ENCODE measurements around the gene ATAD1.

DNA sequence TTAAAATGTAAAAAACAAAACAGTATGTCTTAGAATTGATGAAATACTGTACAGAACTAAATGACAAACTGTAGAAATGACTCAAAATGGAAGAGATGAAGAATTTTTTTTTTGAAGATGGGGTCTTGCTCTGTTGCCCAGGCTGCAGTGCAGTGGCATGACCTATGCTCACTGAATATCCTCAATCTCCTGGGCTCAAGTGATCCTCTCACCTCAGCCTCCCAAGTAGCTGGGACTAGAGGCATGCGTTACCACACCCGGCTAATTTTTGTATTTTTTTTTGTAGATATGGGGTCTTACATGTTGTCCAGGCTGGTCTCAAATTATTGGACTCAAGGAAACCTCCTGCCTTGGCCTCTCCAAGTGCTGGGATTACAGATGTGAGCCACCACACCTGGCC is 36.5 kb downstream of the ATAD1 start:
- TF ChIP-seq POLR2AphosphoS5 (IDR thresholded peaks at IDR 0.05) (no peak), POLR2A (IDR thresholded peaks at IDR 0.05) (no peak)

All from gastroesophageal sphincter (tissue), 2 donors.